ENCODE data around the gene DYRK1A.

- TF ChIP-seq CTCF (IDR thresholded peaks at IDR 0.05) (no peak), POLR2A (IDR thresholded peaks at IDR 0.05) (no peak)
Measured at GRCh38 chr21:37451446-37451845, 84.9 kb downstream of the DYRK1A start.

Data from transverse colon (tissue), 3 donors.